Myocyte (in vitro differentiated cells): Measurements from ENCODE around the gene TMIGD2. TPM values are rescaled to one million over a fixed set of nuclear protein-coding genes. Genes with fewer than 3 reads are reported as not detected.
"Not testable (repeated sequence)": the region's sequence is repeated elsewhere in the genome, so short reads cannot be mapped to it uniquely, and the experiment has no call there.

Experiments
- DNase-seq: peaks from one replicate; pipeline ENCODE4 v3.0.0-alpha.2; 2012; ENCODE audit warnings: low read depth
- total RNA-seq: library from RNA; depleted of rRNA; stranded (reverse); fragments of >200 nt; gene quantifications from 2 replicates; pipeline ENCODE4 v1.2.3, GENCODE V29; 2014

The TMIGD2 gene
- total RNA-seq, 1 donor from 2014 or later, result not detected

DNA sequence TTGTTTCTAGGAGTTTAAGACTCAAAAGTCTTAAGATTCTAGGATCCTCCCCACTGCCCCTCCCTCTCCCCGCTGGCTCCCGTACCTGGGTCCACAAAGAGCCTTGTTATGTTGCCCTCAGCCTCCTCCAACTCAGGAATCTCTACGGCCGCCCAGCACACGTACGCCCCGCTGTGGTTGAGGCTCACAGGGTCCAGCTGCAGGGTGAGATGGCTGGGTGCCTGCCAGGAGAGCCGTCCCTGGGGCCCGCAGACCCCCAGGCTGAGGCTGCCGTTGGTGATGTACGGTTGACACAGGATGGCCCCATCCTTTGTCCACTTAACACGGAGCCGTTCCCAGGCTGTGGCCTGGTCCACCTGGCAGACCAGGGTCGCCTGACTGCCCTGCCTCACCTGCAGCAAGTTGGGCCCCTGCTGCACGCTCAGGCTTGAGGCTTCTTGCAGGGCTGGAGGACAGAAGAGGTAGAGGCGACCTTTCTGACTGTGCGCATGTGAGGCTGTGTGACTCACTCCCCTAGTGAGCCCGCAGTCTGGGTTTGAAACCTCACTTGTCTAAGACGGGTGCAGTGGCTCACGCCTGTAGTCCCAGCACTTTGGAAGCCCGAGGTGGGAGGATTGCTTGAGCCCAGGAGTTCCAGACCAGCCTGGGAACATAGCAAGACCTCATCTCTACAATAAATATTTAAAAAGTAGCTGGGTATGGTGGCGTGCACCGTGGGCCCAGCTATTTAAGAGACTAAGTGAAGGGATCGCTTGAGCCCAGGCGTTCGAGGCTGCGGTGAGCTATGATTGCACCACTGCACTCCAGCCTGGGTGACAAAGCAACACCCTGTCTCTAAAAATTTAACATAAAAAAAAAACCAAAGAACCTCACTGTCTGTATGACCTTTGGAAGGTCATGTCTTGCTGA, 4.0 kb downstream of the TMIGD2 start:
- DNase-seq, result no peak

DNA sequence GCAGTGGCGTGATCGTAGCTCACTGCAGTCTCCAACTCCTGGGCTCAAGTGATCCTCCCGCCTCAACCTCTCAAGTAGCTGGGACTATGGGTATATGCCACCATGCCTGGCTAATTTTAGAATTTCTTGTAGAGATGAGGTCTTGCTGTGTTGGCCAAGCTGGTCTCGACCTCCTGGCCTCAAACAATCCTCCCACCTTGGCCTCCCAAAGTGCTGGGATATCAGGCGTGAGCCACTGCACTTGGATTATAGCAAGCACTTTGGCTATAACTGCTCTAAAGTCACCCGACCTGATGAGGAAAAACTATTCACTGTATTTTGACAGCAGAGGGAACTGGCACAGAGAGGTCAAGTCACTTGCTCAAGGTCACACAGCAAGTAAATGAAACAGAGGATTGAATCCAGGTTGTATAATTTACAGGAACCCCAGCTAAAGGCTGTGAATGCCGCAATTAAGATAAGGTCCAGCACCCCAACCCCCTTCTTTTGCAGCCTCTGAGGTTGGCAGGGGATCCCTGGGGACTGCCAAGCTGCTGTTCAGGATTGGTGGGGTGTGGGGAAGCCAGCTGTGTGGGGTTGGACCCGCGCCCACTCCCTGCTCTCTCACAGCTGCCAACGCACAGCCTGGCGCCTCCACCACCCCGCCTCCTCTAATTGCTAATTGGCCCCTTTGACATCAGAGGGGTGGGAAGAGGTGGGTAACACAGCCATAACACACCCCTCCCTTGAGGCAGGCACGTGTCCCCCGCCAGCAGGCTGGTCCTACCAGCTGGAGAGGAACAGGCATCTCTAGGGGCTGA, 6.0 kb downstream of the TMIGD2 start:
- DNase-seq, result peak; percentile 82

GRCh38 chr19:4294389-4294788, 7.8 kb downstream of the TMIGD2 start:
- DNase-seq, result no peak

GRCh38 chr19:4292515-4292914, 9.7 kb downstream of the TMIGD2 start:
- no peak for DNase-seq

DNA sequence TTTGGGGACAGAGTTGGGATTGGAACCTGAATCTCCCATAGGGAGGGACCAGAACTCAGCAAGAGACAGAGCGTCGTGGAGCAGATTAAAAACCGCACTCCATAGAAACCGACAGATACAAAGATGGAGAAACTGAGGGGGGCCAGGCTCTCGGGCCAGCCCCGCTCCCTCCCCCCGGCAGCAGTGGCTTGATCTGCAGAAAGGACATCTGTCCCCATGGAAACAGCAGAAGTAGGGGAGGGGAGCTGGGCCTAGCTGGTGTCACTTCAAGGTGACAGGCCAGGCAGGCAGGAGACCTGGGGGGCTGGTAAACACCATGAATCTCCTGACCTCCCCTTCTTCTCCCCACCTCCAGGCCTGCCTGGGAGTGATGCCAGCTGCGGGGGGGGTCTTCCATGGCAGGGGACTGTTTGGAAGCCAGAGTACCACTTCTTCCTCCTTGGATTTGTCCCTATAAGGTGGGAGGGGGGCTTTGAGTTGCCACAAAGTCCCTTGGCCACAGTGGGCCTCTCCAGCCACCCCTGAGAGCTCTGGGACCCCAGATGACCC, 10.9 kb downstream of the TMIGD2 start:
- no peak for DNase-seq

- no peak for DNase-seq
These were observed 14.0 kb downstream of the TMIGD2 start for GRCh38 chr19:4288091-4288777.

DNA sequence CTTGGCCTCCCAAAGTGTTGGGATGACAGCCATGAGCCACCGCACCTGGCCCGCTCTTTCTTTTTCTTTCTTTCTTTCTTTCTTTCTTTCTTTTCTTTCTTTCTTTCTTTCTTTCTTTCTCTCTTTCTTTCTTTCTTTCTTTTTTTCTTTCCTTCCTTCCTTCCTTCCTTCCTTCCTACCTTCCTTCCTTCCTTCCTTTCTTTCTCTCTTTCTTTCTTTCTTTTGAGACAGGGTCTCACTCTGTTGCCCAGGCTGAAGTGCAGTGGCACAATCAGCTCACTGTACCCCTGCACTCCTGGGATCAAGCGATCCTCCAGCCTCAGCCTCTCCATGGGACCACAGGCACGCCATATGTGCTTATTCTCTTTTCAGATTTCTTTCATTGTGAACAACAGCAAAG, 16.0 kb downstream of the TMIGD2 start:
- DNase-seq, result not testable (repeated sequence)

- DNase-seq, result no peak
These were observed 17.2 kb downstream of the TMIGD2 start for GRCh38 chr19:4284974-4285373.

- peak; percentile 68 for DNase-seq
These were observed 17.8 kb downstream of the TMIGD2 start for GRCh38 chr19:4284176-4284958.

DNA sequence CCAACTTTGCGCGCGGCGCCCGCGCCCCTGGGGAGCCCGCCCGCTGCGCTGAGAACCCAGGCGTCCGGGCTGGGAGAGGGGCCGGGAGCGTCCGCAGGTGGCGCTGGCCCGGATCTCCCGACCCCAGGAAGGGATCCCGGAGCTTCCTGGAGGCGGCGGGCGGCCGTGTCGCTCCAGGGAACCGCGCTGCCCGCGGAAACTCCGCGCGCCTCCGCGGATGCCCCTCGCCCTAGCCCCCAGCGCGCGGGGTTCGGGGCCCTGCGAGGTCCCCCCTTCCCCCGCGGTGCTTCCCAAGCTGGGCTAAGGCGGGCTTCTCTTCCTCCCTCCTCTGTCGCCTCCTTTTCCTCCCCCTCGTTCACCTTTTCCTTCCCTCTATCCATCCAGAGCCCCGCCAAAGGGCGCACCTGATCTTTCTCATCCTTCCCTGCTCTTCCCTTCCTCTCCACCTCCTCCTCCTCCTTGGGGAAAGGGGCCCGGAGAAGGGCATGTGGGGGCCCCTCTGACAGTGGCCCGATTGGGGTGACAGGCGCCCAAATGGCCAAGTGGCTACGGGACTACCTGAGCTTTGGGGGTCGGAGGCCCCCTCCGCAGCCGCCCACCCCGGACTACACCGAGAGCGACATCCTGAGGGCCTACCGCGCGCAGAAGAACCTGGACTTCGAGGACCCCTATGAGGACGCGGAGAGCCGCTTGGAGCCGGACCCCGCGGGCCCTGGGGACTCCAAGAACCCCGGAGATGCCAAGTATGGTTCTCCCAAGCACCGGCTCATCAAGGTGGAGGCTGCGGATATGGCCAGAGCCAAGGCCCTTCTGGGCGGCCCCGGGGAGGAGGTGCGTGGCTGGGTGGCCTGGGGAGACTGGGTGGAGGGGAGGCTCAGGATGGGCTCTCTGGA, 22.4 kb downstream of the TMIGD2 start:
- DNase-seq, result no peak

- no peak for DNase-seq
These were observed 23.0 kb downstream of the TMIGD2 start for GRCh38 chr19:4279267-4279529.

- peak; percentile 97 for DNase-seq
These were observed 23.5 kb downstream of the TMIGD2 start, which contains the start of gene SHD for GRCh38 chr19:4278419-4279266. Gene SHD, plus strand, starts transcription at chr19:4279266. Its CDS starts 798 bp downstream, at chr19:4280064.

GRCh38 chr19:4278010-4278409, 24.2 kb downstream of the TMIGD2 start:
- peak; percentile 87 for DNase-seq

GRCh38 chr19:4277191-4277696, 24.9 kb downstream of the TMIGD2 start:
- DNase-seq, result no peak

DNA sequence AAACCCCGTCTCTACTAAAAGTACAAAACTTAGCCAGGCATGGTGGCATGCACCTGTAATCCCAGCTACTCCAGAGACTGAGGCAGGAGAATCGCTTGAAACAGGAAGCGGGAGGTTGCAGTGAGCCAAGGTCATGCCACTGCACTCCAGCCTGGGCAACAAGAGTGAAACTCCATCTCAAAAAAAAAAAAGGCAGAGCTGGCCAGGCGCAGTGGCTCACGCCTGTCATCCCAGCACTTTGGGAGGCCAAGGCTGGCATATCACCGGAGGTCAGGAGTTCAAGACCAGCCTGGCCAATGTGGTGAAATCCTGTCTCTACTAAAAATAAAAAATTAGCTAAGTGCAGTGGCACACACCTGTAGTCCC, 27.9 kb downstream of the TMIGD2 start:
- not testable (repeated sequence) for DNase-seq

- DNase-seq, result no peak
These were observed 29.3 kb downstream of the TMIGD2 start for GRCh38 chr19:4272894-4273293.

- no peak for DNase-seq
These were observed 33.3 kb downstream of the TMIGD2 start for GRCh38 chr19:4268816-4269430.
